ENCODE data around the gene A4GALT.

GRCh38 chr22:42664976-42665831 lies 55.5 kb downstream of the A4GALT start:
- TF ChIP-seq POLR2AphosphoS5 (IDR thresholded peaks at IDR 0.05; ENCODE audit: low read depth, low read length) (no peak), SIN3A (IDR thresholded peaks at IDR 0.05; ENCODE audit: borderline replicate concordance, insufficient read depth, low read length) (no peak), TAF1 (IDR thresholded peaks at IDR 0.05; ENCODE audit: borderline replicate concordance, insufficient read depth, low read length) (no peak), FOXP2 (optimal IDR thresholded peaks at IDR 0.05; ENCODE audit: borderline replicate concordance, extremely low read depth, extremely low read length, insufficient read depth) (no peak)
- TF ChIP-seq, protein P1, sequence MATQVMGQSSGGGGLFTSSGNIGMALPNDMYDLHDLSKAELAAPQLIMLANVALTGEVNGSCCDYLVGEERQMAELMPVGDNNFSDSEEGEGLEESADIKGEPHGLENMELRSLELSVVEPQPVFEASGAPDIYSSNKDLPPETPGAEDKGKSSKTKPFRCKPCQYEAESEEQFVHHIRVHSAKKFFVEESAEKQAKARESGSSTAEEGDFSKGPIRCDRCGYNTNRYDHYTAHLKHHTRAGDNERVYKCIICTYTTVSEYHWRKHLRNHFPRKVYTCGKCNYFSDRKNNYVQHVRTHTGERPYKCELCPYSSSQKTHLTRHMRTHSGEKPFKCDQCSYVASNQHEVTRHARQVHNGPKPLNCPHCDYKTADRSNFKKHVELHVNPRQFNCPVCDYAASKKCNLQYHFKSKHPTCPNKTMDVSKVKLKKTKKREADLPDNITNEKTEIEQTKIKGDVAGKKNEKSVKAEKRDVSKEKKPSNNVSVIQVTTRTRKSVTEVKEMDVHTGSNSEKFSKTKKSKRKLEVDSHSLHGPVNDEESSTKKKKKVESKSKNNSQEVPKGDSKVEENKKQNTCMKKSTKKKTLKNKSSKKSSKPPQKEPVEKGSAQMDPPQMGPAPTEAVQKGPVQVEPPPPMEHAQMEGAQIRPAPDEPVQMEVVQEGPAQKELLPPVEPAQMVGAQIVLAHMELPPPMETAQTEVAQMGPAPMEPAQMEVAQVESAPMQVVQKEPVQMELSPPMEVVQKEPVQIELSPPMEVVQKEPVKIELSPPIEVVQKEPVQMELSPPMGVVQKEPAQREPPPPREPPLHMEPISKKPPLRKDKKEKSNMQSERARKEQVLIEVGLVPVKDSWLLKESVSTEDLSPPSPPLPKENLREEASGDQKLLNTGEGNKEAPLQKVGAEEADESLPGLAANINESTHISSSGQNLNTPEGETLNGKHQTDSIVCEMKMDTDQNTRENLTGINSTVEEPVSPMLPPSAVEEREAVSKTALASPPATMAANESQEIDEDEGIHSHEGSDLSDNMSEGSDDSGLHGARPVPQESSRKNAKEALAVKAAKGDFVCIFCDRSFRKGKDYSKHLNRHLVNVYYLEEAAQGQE (IDR thresholded peaks at IDR 0.05; ENCODE audit: insufficient read depth in 1 of 2, low read depth in 2 of 2, low read length in 2 of 2), result no peak
